B cell (primary cell): ENCODE results near the gene IRGQ.

ENCODE experiments used
- EZH2 ChIP-seq: IDR thresholded peaks from 2 replicates; pipeline ENCODE4 v1.6.1; 2012; ENCODE audit warnings: borderline replicate concordance, low read depth, mild to moderate bottlenecking, moderate library complexity, low read length; ENCODE audit not compliant: insufficient read depth, poor library complexity, severe bottlenecking
- TF ChIP-seq, protein P1 (sequence below): fragments of 200-600 bp; IDR thresholded peaks from one replicate; pipeline ENCODE4 v1.8.0; 2022; ENCODE audit warnings: antibody characterized with exemption, mild to moderate bottlenecking

- TF ChIP-seq, protein P1, sequence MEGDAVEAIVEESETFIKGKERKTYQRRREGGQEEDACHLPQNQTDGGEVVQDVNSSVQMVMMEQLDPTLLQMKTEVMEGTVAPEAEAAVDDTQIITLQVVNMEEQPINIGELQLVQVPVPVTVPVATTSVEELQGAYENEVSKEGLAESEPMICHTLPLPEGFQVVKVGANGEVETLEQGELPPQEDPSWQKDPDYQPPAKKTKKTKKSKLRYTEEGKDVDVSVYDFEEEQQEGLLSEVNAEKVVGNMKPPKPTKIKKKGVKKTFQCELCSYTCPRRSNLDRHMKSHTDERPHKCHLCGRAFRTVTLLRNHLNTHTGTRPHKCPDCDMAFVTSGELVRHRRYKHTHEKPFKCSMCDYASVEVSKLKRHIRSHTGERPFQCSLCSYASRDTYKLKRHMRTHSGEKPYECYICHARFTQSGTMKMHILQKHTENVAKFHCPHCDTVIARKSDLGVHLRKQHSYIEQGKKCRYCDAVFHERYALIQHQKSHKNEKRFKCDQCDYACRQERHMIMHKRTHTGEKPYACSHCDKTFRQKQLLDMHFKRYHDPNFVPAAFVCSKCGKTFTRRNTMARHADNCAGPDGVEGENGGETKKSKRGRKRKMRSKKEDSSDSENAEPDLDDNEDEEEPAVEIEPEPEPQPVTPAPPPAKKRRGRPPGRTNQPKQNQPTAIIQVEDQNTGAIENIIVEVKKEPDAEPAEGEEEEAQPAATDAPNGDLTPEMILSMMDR, result no peak
- TF ChIP-seq EZH2, result no peak
These were observed 21.0 kb upstream of the IRGQ start for GRCh38 chr19:43616954-43617353.
